IMR-90 (cell line): ENCODE data around the gene CCNI2. TPM values are rescaled to one million over a fixed set of nuclear protein-coding genes. Genes with fewer than 3 reads are reported as not detected.

Source experiments
- ATAC-seq: fragments of 200-7000 bp; cut with Tn5 transposase; 2 replicates; pipeline ENCODE4 v1.9.1; 2020; ENCODE audit warnings: low read depth, mild to moderate bottlenecking, moderate library complexity
- BruUV-seq: library from RNA; stranded (reverse); fragments of 400-500 nt; replicated peaks from 2 replicates; lab custom pipeline; 2021; lab: Mats Ljungman, UMichigan
- CTCF ChIA-PET: fragments of 300-600 bp; formaldehyde crosslinking; extraction: SDS; loops from one replicate; lab custom pipeline; 2021; ENCODE audit warnings: antibody characterized with exemption; lab: Yijun Ruan, JAX
- POLR2A ChIA-PET: fragments of 300-600 bp; sonication (Branson Sonifier 250); formaldehyde crosslinking; loops from one replicate; lab custom pipeline; 2022; ENCODE audit warnings: antibody characterized with exemption; ENCODE audit not compliant: unreplicated experiment; lab: Charles Lee
- DNase-seq: peaks from one replicate; pipeline ENCODE4 v3.0.0; 2013
- H2AFZ ChIP-seq: replicated peaks from 2 replicates; pipeline ENCODE3; 2013; ENCODE audit warnings: low read length, mild to moderate bottlenecking; ENCODE audit not compliant: poor library complexity
- H2AK5ac ChIP-seq: 2 replicates; pipeline ENCODE4 v1.6.1; 2013; ENCODE audit warnings: low read depth, low read length, inconsistent platforms
- H2AK9ac ChIP-seq: replicated peaks from 2 replicates; pipeline ENCODE3; 2013; ENCODE audit warnings: mild to moderate bottlenecking, low read depth, low read length, moderate library complexity; ENCODE audit not compliant: poor library complexity
- H2BK120ac ChIP-seq: 2 replicates; pipeline ENCODE4 v1.6.1; 2013; ENCODE audit warnings: low read depth, low read length, inconsistent platforms
- H2BK15ac ChIP-seq: 3 replicates; pipeline ENCODE4 v1.6.1; 2013; ENCODE audit warnings: low read depth, low read length, inconsistent platforms
- H2BK20ac ChIP-seq: 2 replicates; pipeline ENCODE4 v1.6.1; 2013; ENCODE audit warnings: low read depth, mild to moderate bottlenecking, inconsistent platforms, low read length, moderate library complexity
- H2BK5ac ChIP-seq: 2 replicates; pipeline ENCODE4 v1.6.1; 2013; ENCODE audit warnings: mild to moderate bottlenecking, low read depth, low read length, inconsistent platforms; ENCODE audit not compliant: poor library complexity, severe bottlenecking
- H3K14ac ChIP-seq: replicated peaks from 2 replicates; pipeline ENCODE4 v1.6.1; 2013; ENCODE audit warnings: low read depth, low read length, inconsistent platforms
- H3K18ac ChIP-seq: 2 replicates; pipeline ENCODE4 v1.6.1; 2013; ENCODE audit warnings: low read depth, low read length, control low read depth
- H3K23ac ChIP-seq: 2 replicates; pipeline ENCODE4 v1.6.1; 2013; ENCODE audit warnings: low read depth, low read length, inconsistent platforms
- H3K27ac ChIP-seq: 2 replicates; pipeline ENCODE4 v1.5.1; 2013; ENCODE audit warnings: mild to moderate bottlenecking, control low read depth, low read length; ENCODE audit not compliant: insufficient read depth
- H3K27me3 ChIP-seq: 2 replicates; pipeline ENCODE4 v1.6.1; 2013; ENCODE audit warnings: low read length; ENCODE audit not compliant: control insufficient read depth, insufficient read depth
- H3K36me3 ChIP-seq: 2 replicates; pipeline ENCODE4 v1.6.1; 2013; ENCODE audit warnings: low read length, mixed read lengths; ENCODE audit not compliant: control insufficient read depth, insufficient read depth
- H3K4ac ChIP-seq: 2 replicates; pipeline ENCODE4 v1.6.1; 2013; ENCODE audit warnings: low read depth, low read length, inconsistent platforms
- H3K4me1 ChIP-seq: 2 replicates; pipeline ENCODE4 v1.6.1; 2013; ENCODE audit warnings: low read length, mixed read lengths; ENCODE audit not compliant: control insufficient read depth, insufficient read depth
- H3K4me2 ChIP-seq: 2 replicates; pipeline ENCODE4 v1.6.1; 2013; ENCODE audit warnings: low read depth, mild to moderate bottlenecking, control low read depth, low read length, moderate library complexity
- H3K4me3 ChIP-seq: 2 replicates; pipeline ENCODE4 v1.5.1; 2013; ENCODE audit warnings: low read depth, mild to moderate bottlenecking, control low read depth, low read length, moderate library complexity; ENCODE audit not compliant: insufficient read depth
- H3K56ac ChIP-seq: 2 replicates; pipeline ENCODE4 v1.6.1; 2013; ENCODE audit warnings: low read length, inconsistent platforms; ENCODE audit not compliant: insufficient read depth; ENCODE audit errors: extremely low read depth
- H3K79me1 ChIP-seq, 2 experiments: 2 replicates each; pipeline ENCODE4 v1.6.1; 2013; ENCODE audit warnings: low read length in 2 of 2, inconsistent platforms in 1 of 2, low read depth in 1 of 2
- H3K9ac ChIP-seq: 2 replicates; pipeline ENCODE4 v1.6.1; 2013; ENCODE audit warnings: low read depth, low read length, control low read depth
- H3K9me1 ChIP-seq: 2 replicates; pipeline ENCODE4 v1.6.1; 2013; ENCODE audit warnings: low read length, inconsistent platforms; ENCODE audit not compliant: insufficient read depth
- H3K9me3 ChIP-seq: 2 replicates; pipeline ENCODE4 v1.6.1; 2013; ENCODE audit warnings: low read length; ENCODE audit not compliant: control insufficient read depth, insufficient read depth
- H4K20me1 ChIP-seq: 2 replicates; pipeline ENCODE4 v1.6.1; 2013; ENCODE audit warnings: low read length, inconsistent platforms; ENCODE audit not compliant: insufficient read depth
- H4K5ac ChIP-seq: 2 replicates; pipeline ENCODE4 v1.6.1; 2013; ENCODE audit warnings: mild to moderate bottlenecking, low read depth, low read length, control low read depth
- H4K8ac ChIP-seq, 2 experiments: 2 replicates each; pipeline ENCODE4 v1.6.1; 2013; ENCODE audit warnings: low read depth in 2 of 2, low read length in 2 of 2, control low read depth in 1 of 2, inconsistent platforms in 1 of 2
- H4K91ac ChIP-seq: 2 replicates; pipeline ENCODE4 v1.6.1; 2013; ENCODE audit warnings: low read depth, low read length, inconsistent platforms; ENCODE audit not compliant: insufficient read depth
- MAZ ChIP-seq: IDR thresholded peaks from 2 replicates; pipeline ENCODE4 v1.6.1; 2012; ENCODE audit warnings: low read depth, mild to moderate bottlenecking, low read length, improper control_type of control experiment, moderate library complexity, borderline replicate concordance
- POLR2A ChIP-seq: IDR thresholded peaks from 2 replicates; pipeline ENCODE4 v1.6.1; 2012; ENCODE audit warnings: mild to moderate bottlenecking, low read depth, low read length
- WGBS, 2 experiments: methylation state at CpG; one replicate each; pipeline versions ENCODE4 v1.1.5 to v1.1.7; 2013; ENCODE audit warnings: missing lambda C conversion rate in 2 of 2; ENCODE audit not compliant: insufficient read length in 1 of 2; ENCODE audit errors: extremely low coverage in 2 of 2; 5-methylcytosine and 5-hydroxymethylcytosine counted together
- dilution Hi-C: fragments of 300-500 bp; cut with HindIII; formaldehyde crosslinking; loops from one replicate; pipeline ENCODE4 v1.14.3; 2018; ENCODE audit warnings: low sequenced_read_pairs; ENCODE audit not compliant: unreplicated experiment
- in situ Hi-C: fragments of 300-500 bp; cut with MboI; formaldehyde crosslinking; loops from 3 replicates; pipeline ENCODE4 v1.14.3; 2019; ENCODE audit warnings: low sequenced_read_pairs, inconsistent platforms, mixed read lengths
- intact Hi-C: fragments of 100-400 bp; cut with micrococcal nuclease; formaldehyde crosslinking; loops from 2 replicates; pipeline ENCODE4 v1.10.0; 2022
- polyA plus RNA-seq, 3 experiments: library from polyadenylated mRNA; depleted of rRNA; stranded (reverse); fragments of >200 nt; gene quantifications; 2 replicates each; pipeline ENCODE4 v1.2.3, GENCODE V29; 2012; ENCODE audit warnings: low replicate concordance in 1 of 3
- total RNA-seq: library from RNA; depleted of rRNA; stranded (reverse); fragments of >200 nt; gene quantifications from 2 replicates; pipeline ENCODE4 v1.2.3, GENCODE V29; 2012

CCNI2 gene
- total and polyA plus RNA-seq, 2 of the 4 experiments (the other 2 are of a cell fraction), result not detected

GRCh38 chr5:132777209-132778069 lies 30.2 kb downstream of the CCNI2 start, which contains the start of gene SEPTIN8:
SEPTIN8 (minus strand) TSS chr5:132777239; CDS start chr5:132777137, 102 bp downstream.
- in situ Hi-C loops, result no loop called here
- ChIA-PET POLR2A (no interaction called here), CTCF (interaction anchor here (1.5 kb wide), 1 partner anchor 43 kb away, joined by 3 read pairs; no protein-coding TSS in a partner anchor)
- H2AFZ ChIP-seq, result peak within 1 kb of the TSS; percentile 98
- no peak within 1 kb of the TSS; the same call in none of the 2 replicates for H3K18ac ChIP-seq
- peak within 1 kb of the TSS; percentile 78 to 95 for H4K8ac ChIP-seq
- peak within 1 kb of the TSS; percentile 72 for H3K9ac ChIP-seq
- no peaks in the 10 kb centered on the region for H3K27me3 ChIP-seq
- H2AK9ac ChIP-seq, result peak within 1 kb of the TSS; percentile 90
- WGBS, 2 experiments, result 3% methylated on average over 57 of the region's 82 CpGs; no CpG with 5 or more reads in 1 of the 2 experiments
- H3K4me1 ChIP-seq, result peaks cover 15% of the 10 kb centered on the region
- peak within 1 kb of the TSS; percentile 51 for H2BK5ac ChIP-seq
- peak within 1 kb of the TSS; percentile 65 for H3K4me3 ChIP-seq
- H3K36me3 ChIP-seq, result no peaks in the 10 kb centered on the region
- peak within 1 kb of the TSS; percentile 71 for H2BK120ac ChIP-seq
- H3K4me2 ChIP-seq, result peak within 1 kb of the TSS; percentile 97
- H3K4ac ChIP-seq, result peak within 1 kb of the TSS; percentile 85
- peaks cover 23 to 51% of the 10 kb centered on the region in 2 experiments for H3K79me1 ChIP-seq
- DNase-seq (no peak), ATAC-seq (peak; percentile 72)
- H3K9me1 ChIP-seq, result peaks cover 30% of the 10 kb centered on the region
- no peak for TF ChIP-seq POLR2A
- TF ChIP-seq MAZ, result peak; percentile 13; the same call in 1 of the 2 replicates
- peak within 1 kb of the TSS; percentile 54 for H3K14ac ChIP-seq
- no peaks in the 10 kb centered on the region for H3K9me3 ChIP-seq
- peak within 1 kb of the TSS; percentile 67; the same call in 2 of the 3 replicates for H2BK15ac ChIP-seq
- H3K27ac ChIP-seq, result peak within 1 kb of the TSS; percentile 61
- H4K20me1 ChIP-seq, result peaks cover 27% of the 10 kb centered on the region
- no peak within 1 kb of the TSS for H2BK20ac ChIP-seq
- dilution Hi-C loops, result no loop called here
- peak within 1 kb of the TSS; percentile 61 for H4K5ac ChIP-seq
- intact Hi-C loops, result loop anchor here (2.0 kb wide), 1 partner anchor 43 kb away; no protein-coding TSS in a partner anchor
- peak within 1 kb of the TSS; percentile 90 for H3K23ac ChIP-seq
- no TSS peak for BruUV-seq
- peak within 1 kb of the TSS; percentile 78 for H4K91ac ChIP-seq
- peak within 1 kb of the TSS; percentile 75 for H2AK5ac ChIP-seq
- H3K56ac ChIP-seq, result peak within 1 kb of the TSS; percentile 61
